HepG2 (cell line): ENCODE data around the gene BEST2. TPM values are rescaled to one million over a fixed set of nuclear protein-coding genes. Genes with fewer than 3 reads are reported as not detected.

Experiments used
- CCAR2 ChIP-seq: fragments of 200-400 bp; formaldehyde crosslinking; optimal IDR thresholded peaks from 2 replicates; pipeline ENCODE3; 2018; ENCODE audit warnings: low read depth, mild to moderate bottlenecking, low read length, moderate library complexity
- CHCHD3 ChIP-seq: sonication (generic); formaldehyde crosslinking; IDR thresholded peaks from 2 replicates; pipeline ENCODE4 v1.8.0; 2022; ENCODE audit warnings: mild to moderate bottlenecking, missing genetic modification reagents, moderate library complexity
- HDAC2 ChIP-seq: sonication (generic); formaldehyde crosslinking; IDR thresholded peaks from 2 replicates; pipeline ENCODE4 v1.4.0; 2020; ENCODE audit warnings: missing genetic modification reagents
- HNRNPLL ChIP-seq: fragments of 200-400 bp; formaldehyde crosslinking; IDR thresholded peaks from 2 replicates; pipeline ENCODE4 v1.6.1; 2017; ENCODE audit warnings: mild to moderate bottlenecking, low read depth, low read length; ENCODE audit not compliant: poor library complexity, severe bottlenecking
- IRF9 ChIP-seq: sonication (generic); formaldehyde crosslinking; IDR thresholded peaks from 2 replicates; pipeline ENCODE4 v1.8.0; 2022; ENCODE audit warnings: missing genetic modification reagents, mild to moderate bottlenecking, borderline replicate concordance
- PRDM10 ChIP-seq: sonication (generic); formaldehyde crosslinking; IDR thresholded peaks from 2 replicates; pipeline ENCODE4 v1.4.0; 2020; ENCODE audit warnings: low read depth, missing genetic modification reagents
- ZNF317 ChIP-seq: sonication (generic); formaldehyde crosslinking; IDR thresholded peaks from 2 replicates; pipeline ENCODE4 v1.5.0; 2020; ENCODE audit warnings: mild to moderate bottlenecking, missing genetic modification reagents
- ZNF563 ChIP-seq: sonication (generic); formaldehyde crosslinking; IDR thresholded peaks from 2 replicates; pipeline ENCODE4 v1.8.0; 2022; ENCODE audit warnings: mild to moderate bottlenecking, moderate library complexity, missing genetic modification reagents
- polyA plus RNA-seq, 8 experiments: library from polyadenylated mRNA; depleted of rRNA in 3 of 8; stranded (reverse) in 7 of 8; unstranded in 1 of 8; fragments of >200 nt; fragmentation: Illumina TruSeq in 4 of 8; extraction: Trizol in 4 of 8; gene quantifications; 2 replicates each; pipeline versions ENCODE4 v1.2.1 to v1.2.3, GENCODE V29; 2011 to 2016; ENCODE audit warnings: low read depth in 4 of 8, missing spikeins in 1 of 8, mixed read lengths in 1 of 8; ENCODE audit not compliant: insufficient read depth in 1 of 8
- total RNA-seq, 5 experiments: library from RNA; depleted of rRNA; stranded (reverse); fragments of >200 nt; fragmentation: Illumina TruSeq; extraction: Trizol; gene quantifications; 2 replicates each; pipeline ENCODE4 v1.2.3, GENCODE V29; 2016; ENCODE audit warnings: low read depth in 1 of 5

The BEST2 gene
- total and polyA plus RNA-seq, 2 of the 13 experiments (the other 11 are each of a cell fraction or from before 2014, with no cell fraction given) = not detected

- TF ChIP-seq IRF9 (CRISPR knock-in tag) (0 out of 2 replicates have a peak, but pooled peaks have one; percentile 23), HNRNPLL (no peak), CCAR2 (no peak), CHCHD3 (CRISPR knock-in tag) (no peak), ZNF563 (CRISPR knock-in tag) (peak; percentile 47; the same call in 1 of the 2 replicates), ZNF317 (no peak), HDAC2 (0 out of 2 replicates have a peak, but pooled peaks have one; percentile 16), PRDM10 (CRISPR knock-in tag) (peak; percentile 75; the same call in 1 of the 2 replicates)
These were observed 44.8 kb downstream of the BEST2 start (continued) for GRCh38 chr19:12796146-12797071.
